NCI-H2171 treated with DMSO at 0.1 percent for 48 hours (cell line): ENCODE results near the gene RAB8B.

Source experiments
- DNase-seq: peaks from one replicate; lab custom pipeline; 2025; lab: John Stamatoyannopoulos, UW

Gene RAB8B

GRCh38 chr15:63238171-63238570, 48.8 kb downstream of the RAB8B start:
- DNase-seq: no peak

- no peak for DNase-seq
Measured at GRCh38 chr15:63238796-63239195, 49.4 kb downstream of the RAB8B start.

- DNase-seq: no peak
Measured at GRCh38 chr15:63240109-63240508, 50.7 kb downstream of the RAB8B start.

GRCh38 chr15:63241316-63241715, 51.9 kb downstream of the RAB8B start:
- no peak for DNase-seq

- DNase-seq: no peak
Measured at GRCh38 chr15:63243101-63243500, 53.7 kb downstream of the RAB8B start.

- no peak for DNase-seq
Measured at GRCh38 chr15:63243776-63244175, 54.4 kb downstream of the RAB8B start.

- no peak for DNase-seq
Measured at GRCh38 chr15:63244399-63244798, 55.0 kb downstream of the RAB8B start.

- peak; percentile 23 for DNase-seq
Measured at GRCh38 chr15:63244976-63245645, 55.7 kb downstream of the RAB8B start.

GRCh38 chr15:63246691-63247469, 57.5 kb downstream of the RAB8B start:
- DNase-seq: no peak

GRCh38 chr15:63250312-63250965, 61.0 kb downstream of the RAB8B start:
- DNase-seq: no peak

- no peak for DNase-seq
Measured at GRCh38 chr15:63251701-63252100, 62.3 kb downstream of the RAB8B start.

- no peak for DNase-seq
Measured at GRCh38 chr15:63252292-63252691, 62.9 kb downstream of the RAB8B start.

GRCh38 chr15:63254991-63255390, 65.6 kb downstream of the RAB8B start:
- DNase-seq: no peak

- DNase-seq: peak; percentile 50
Measured at GRCh38 chr15:63255489-63255990, 66.1 kb downstream of the RAB8B start.

GRCh38 chr15:63256433-63257274, 67.2 kb downstream of the RAB8B start:
- DNase-seq: peak; percentile 28

GRCh38 chr15:63258658-63259057, 69.3 kb downstream of the RAB8B start:
- DNase-seq: no peak

- DNase-seq: no peak
Measured at GRCh38 chr15:63260791-63261190, 71.4 kb downstream of the RAB8B start.

GRCh38 chr15:63261311-63261710, 71.9 kb downstream of the RAB8B start:
- DNase-seq: no peak

GRCh38 chr15:63263519-63263918, 74.1 kb downstream of the RAB8B start:
- DNase-seq: no peak

- DNase-seq: peak; percentile 93
Measured at GRCh38 chr15:63264688-63265293, 75.4 kb downstream of the RAB8B start.

GRCh38 chr15:63274427-63274826, 85.0 kb downstream of the RAB8B start:
- DNase-seq: no peak
